BE2C (cell line): ENCODE results near the gene DDX46.

Experiments
- DNase-seq: peaks from one replicate; pipeline ENCODE4 v3.0.0-alpha.2; 2020
- H3K27me3 ChIP-seq: fragments of 250-450 bp; sonication (Bioruptor Pico); 2 replicates; pipeline ENCODE4 v1.5.1; 2020; ENCODE audit warnings: mild to moderate bottlenecking
- H3K36me3 ChIP-seq: fragments of 250-450 bp; sonication (Bioruptor Pico); 2 replicates; pipeline ENCODE4 v1.5.1; 2020; ENCODE audit warnings: mild to moderate bottlenecking
- H3K4me1 ChIP-seq: fragments of 250-450 bp; sonication (Bioruptor Pico); 2 replicates; pipeline ENCODE4 v1.5.1; 2020
- H3K4me3 ChIP-seq: 2 replicates; pipeline ENCODE4 v1.5.1; 2011; ENCODE audit warnings: low read depth, low read length
- H3K9me3 ChIP-seq: fragments of 250-450 bp; sonication (Bioruptor Pico); 2 replicates; pipeline ENCODE4 v1.5.1; 2020
- CTCF ChIP-seq: IDR thresholded peaks from 2 replicates; pipeline ENCODE4 v1.5.1; 2012; ENCODE audit warnings: mild to moderate bottlenecking, low read depth, low read length

The DDX46 gene

DNA sequence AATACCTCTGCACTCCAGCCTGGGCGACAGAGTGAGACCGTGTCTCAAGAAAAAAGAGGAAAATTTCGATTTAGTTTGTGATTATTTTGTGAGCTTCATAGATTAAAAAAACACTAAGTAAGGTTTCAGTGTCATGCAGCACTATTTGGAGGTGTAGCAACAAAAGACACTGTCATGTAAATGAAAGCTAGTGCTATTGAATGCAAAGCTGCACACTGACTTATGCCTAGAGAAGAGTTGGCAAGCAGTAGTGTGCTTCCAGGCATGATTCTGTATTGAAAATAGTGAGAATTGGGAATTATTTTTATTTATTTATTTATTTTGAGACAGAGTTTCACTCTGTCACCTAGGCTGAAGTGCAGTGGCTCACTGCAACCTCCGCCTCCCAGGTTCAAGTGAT lies 34.5 kb downstream of the DDX46 start:
- TF ChIP-seq CTCF: no peak
- Histone ChIP-seq H3K9me3 (no peaks in the 10 kb centered on the region), H3K4me1 (no peaks in the 10 kb centered on the region), H3K36me3 (peaks cover 87% of the 10 kb centered on the region), H3K27me3 (no peaks in the 10 kb centered on the region), H3K4me3 (no peak overlapping the region)
- no peak for DNase-seq

DNA sequence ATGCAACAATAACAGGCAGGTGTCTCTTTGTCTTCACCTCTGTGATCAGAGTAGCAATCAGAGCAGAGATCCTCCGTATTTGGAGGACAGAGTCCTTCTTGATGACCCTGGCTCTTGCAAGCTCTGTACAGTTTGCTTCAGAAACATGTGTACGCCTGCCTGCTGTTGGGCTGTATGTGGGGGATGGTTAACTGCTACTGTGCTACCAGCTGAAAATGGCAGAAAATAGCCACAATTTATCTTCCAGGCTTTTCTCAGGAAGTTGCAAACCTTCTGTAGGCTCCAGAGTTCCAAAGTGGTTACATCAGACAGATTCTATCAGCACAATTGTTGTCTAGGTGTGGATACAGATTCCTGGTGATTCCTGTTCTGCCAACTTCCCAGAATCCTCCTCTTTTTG lies 35.5 kb downstream of the DDX46 start:
- no peaks in the 10 kb centered on the region for H3K9me3 ChIP-seq
- DNase-seq: no peak
- no peaks in the 10 kb centered on the region for H3K4me1 ChIP-seq
- peaks cover 90% of the 10 kb centered on the region for H3K36me3 ChIP-seq
- H3K27me3 ChIP-seq: no peaks in the 10 kb centered on the region
- H3K4me3 ChIP-seq: no peak overlapping the region
- no peak for TF ChIP-seq CTCF

DNA sequence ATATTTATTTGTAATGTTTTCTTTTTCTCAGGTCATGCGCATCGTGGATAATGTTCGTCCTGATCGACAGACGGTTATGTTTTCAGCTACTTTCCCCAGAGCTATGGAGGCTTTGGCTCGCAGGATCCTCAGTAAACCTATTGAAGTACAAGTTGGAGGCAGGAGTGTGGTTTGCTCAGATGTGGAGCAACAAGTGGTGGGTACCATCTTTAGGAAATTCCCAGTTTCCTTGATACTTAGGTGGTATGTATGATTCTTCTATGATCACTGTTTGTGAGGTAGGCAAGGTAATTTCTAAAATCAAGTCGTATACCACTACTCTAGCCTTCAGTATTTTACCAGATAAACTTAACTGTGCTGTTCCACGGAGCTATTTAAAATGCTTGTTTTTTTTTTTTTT lies 36.2 kb downstream of the DDX46 start:
- no peaks in the 10 kb centered on the region for H3K27me3 ChIP-seq
- DNase-seq: no peak
- H3K4me1 ChIP-seq: no peaks in the 10 kb centered on the region
- H3K9me3 ChIP-seq: no peaks in the 10 kb centered on the region
- H3K36me3 ChIP-seq: peaks cover 88% of the 10 kb centered on the region
- H3K4me3 ChIP-seq: no peak overlapping the region
- TF ChIP-seq CTCF: no peak

DNA sequence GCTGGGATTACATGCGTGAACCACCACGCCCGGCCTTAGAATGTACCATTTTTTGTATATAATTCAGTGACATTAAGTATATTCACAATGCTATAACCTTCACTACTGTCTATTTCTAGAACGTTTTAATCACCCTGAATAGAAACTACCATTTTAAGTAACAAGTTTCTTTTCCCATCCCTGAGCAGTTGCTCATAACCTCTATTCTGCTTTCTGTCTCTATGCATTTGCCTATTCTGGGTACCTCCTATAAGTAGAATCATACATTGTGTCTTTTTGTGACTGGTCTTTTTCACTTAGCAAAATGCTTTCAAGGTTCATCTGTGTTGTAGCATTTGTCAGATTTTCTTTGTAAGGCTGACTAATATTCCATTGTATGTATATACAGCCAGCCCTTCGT lies 39.9 kb downstream of the DDX46 start:
- H3K4me3 ChIP-seq: no peak overlapping the region
- H3K9me3 ChIP-seq: no peaks in the 10 kb centered on the region
- no peaks in the 10 kb centered on the region for H3K4me1 ChIP-seq
- H3K27me3 ChIP-seq: no peaks in the 10 kb centered on the region
- peaks cover 83% of the 10 kb centered on the region for H3K36me3 ChIP-seq
- no peak for TF ChIP-seq CTCF
- DNase-seq: no peak

- peaks cover 62% of the 10 kb centered on the region for H3K36me3 ChIP-seq
- H3K9me3 ChIP-seq: no peaks in the 10 kb centered on the region
- H3K27me3 ChIP-seq: no peaks in the 10 kb centered on the region
- TF ChIP-seq CTCF: no peak
- DNase-seq: no peak
- H3K4me3 ChIP-seq: no peak overlapping the region
- H3K4me1 ChIP-seq: no peaks in the 10 kb centered on the region
Observed at GRCh38 chr5:134803821-134804220, 45.2 kb downstream of the DDX46 start.

GRCh38 chr5:134813407-134813806 lies 54.8 kb downstream of the DDX46 start:
- Histone ChIP-seq H3K4me1 (no peaks in the 10 kb centered on the region), H3K36me3 (peaks cover 77% of the 10 kb centered on the region), H3K27me3 (no peaks in the 10 kb centered on the region), H3K9me3 (no peaks in the 10 kb centered on the region), H3K4me3 (no peak overlapping the region)
- TF ChIP-seq CTCF: no peak
- no peak for DNase-seq
